Measurements from ENCODE around the gene PHKA2.
"Not testable (repeated sequence)": the region's sequence is repeated elsewhere in the genome, so short reads cannot be mapped to it uniquely, and the experiment has no call there.

Gene PHKA2

GRCh38 chrX:18855919-18856644 lies 127.8 kb downstream of the PHKA2 start:
- FAIRE-seq = no peak

- FAIRE-seq = not testable (repeated sequence)
These were observed 136.0 kb downstream of the PHKA2 start for GRCh38 chrX:18847901-18848300.

Measured in A204.1 (cell line).